GM19035 (cell line): ENCODE measurements around the gene NDUFS6.

ENCODE experiments used
- ATAC-seq: cut with Tn5 transposase; IDR thresholded peaks from one replicate; pipeline ENCODE4 v1.9.1; 2021; ENCODE audit not compliant: unreplicated experiment

NDUFS6 gene

DNA sequence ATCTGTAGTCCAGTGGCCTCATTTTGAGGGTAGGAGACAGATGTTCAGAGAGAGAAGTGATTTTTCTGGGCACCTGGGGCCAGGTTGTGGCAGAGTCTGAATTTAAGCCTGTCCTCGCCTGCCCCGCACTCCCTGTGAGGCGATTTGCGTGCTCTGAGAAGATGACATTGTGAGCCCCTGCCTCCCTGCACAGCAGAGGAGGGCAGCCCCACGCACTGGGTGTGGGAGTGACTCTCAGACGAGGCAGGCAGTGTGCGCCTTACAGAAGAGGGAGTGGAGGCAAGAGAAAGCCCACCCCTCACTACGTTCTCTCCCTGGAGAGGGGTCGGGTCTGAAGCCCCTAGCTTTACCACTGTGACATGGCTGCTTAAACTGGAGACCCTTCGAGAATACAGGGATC, 45.8 kb downstream of the NDUFS6 start:
- no peak for ATAC-seq

DNA sequence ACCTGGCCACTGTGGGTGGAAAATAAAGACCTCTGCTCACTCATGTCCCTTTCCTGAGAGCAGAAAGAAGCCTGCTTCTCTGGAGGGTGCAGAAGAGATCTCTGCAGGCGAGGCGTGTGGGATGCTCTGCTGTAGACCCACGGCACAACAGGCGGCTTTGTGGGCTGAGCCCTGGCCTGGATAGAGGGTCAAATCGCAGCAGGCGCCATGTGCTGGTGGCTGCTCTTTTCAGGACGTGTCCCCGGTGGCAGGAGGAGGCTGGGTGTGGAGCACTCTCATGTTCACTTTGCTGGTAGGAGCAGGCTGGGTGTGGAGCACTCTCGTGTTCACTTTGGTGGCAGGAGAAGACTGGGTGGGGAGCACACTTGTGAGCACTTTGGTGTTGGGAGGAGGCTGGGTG, 46.4 kb downstream of the NDUFS6 start:
- ATAC-seq: no peak

DNA sequence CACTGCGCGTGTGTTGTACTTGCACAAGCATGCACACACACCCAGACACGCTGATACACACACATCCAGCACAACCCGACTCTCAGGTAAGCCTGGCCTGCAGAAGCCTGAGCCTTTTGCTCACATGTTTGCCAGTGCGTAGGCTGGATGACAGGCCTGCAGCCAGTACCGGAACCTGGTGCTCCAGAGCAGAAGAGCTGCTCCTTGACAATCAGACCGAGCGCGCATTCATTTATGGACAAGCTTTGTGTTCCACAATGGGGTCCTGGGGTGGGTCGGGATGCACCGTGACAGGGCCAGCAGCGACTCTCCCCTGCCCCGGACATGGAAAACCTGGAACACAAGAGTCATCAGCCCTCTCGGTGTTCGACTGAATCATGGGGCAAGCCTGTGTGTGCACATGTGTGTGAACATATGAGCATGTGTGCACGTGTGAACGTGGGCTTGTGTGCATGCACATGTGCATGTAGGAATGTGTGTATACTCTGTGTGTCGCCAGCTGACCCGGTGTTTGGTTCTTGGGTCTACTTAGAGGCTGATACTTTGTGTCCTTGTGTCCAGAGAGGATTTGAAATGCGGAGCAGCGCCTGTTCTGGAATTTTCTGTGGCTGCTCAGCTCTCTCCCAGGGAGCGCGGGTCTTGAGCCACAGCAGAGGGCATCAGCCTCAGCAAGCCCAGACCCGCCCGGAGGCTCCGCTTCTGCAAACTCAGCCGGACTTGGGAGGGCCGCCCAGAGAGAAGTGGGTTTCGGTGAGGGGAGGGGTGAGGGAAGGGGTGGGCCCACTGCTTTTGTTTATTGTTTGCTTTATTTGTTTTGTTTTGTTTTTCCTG, 49.3 kb downstream of the NDUFS6 start:
- ATAC-seq: no peak

DNA sequence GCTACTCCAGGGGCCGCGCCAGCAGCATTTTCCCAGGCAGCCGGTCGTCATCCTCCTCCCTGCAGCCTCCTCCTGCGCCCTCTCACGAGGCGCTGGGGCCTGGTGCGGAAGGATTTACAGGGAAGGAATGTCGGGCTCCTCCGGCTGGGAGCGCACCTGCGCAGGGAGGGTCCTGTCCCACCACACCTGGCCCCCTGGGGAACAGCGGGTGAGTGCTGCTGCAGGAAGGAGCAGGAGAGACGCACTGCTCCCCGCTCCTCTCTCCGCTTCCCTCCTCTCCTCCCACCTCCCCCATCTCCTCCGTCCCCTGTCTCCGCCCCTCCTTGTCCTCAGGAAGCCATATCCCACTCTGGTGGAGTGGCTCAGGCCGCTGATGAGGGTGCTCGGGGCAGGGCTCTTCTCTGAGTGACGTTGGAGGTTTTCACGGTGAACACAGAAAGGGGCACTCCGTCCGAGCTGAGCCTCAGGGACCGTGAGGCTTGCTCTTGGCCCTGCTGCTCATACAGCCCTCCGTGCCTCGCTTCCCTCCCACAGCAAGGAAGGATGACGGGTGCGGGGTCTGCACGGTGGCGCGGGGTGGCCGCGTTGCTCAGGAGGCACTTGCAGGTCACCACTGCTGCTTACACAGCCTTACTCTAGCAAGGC, 50.2 kb downstream of the NDUFS6 start:
- ATAC-seq: no peak

DNA sequence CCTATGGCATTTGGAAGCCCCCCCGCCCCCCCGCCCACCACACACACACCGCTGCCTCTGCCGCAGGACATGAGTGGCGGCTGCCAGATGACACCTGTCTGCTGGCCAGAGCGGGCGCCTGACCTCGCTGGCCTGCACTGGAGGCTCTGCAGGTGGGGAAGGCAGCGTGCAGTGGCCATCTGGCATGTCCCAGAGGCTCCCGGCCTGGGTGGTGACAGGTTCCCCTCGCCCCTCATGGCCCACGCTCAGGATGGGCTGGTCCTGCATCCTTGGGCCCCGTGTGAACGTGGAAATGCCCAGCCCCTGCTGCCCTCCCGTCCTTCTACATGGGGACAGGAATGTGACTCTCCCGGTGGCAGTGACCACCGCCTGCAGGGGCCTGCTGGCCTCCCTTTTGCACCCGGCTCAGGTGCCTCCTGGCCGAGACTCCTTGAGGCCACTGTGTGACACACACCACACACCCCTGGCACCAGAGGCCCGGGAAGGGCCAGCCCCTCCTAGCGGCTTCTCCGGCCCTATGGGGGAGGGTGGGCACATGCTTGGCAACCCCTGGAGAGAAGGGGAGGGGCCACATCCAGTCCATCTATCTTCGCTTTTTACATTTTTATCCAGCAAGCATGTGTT, 51.2 kb downstream of the NDUFS6 start:
- no peak for ATAC-seq

DNA sequence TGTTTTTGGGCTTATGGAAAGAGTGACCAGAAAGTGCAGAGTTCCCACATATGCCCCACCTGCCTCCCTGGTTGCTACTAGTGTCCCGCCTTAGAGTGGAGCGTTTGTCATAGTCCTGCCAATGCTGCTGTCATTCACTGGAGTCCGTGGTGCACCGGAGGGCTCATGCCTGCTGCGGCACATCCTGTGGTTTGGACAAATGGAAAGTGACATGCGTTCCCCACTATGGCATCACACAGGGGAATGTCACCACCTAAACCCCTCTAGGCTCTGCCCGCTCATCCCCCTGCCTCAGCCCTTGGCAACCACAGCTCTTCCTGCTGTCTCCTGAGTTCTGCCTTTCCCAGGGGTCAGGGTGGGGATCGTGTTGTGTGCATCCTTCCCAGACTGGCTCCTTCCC, 52.3 kb downstream of the NDUFS6 start:
- ATAC-seq: no peak

DNA sequence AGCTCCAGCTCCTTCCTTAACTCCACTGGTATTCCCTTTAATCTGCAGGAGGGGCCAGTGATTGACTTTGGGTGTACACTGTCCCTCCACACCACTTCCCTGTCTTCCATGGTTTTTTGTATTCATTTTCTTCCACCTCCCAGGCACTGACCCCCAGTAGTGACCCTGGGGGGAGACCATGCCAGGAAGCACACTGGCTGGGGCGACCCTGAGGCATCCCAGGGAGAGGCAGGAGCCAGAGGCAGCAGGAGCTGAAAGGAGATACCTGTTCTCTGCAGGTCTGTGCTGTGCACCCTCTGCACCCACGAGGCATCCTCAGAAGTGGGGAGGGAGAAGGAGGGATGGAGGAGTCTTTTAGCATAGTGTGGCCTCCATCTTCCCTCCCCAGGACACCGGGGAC, 53.9 kb downstream of the NDUFS6 start:
- ATAC-seq: no peak

DNA sequence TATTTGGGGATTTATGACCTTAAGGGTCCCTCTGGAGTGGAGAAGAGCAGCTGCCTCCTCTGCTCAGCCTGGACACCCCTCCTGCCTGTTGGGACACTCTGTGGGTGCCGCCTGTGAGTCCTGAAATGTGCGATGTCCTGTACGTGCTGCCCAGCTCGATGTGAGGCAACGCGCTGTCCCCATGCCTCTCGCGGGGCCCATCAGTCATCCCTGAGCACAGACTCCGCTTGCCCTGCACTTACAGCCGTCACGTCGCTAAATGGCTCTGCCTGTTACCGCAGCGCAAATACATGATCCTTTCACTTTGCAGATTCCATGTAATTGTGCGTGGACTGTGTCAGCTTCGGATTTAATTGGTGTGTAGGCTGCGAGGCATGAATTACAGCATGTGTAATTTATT, 54.4 kb downstream of the NDUFS6 start:
- no peak for ATAC-seq

DNA sequence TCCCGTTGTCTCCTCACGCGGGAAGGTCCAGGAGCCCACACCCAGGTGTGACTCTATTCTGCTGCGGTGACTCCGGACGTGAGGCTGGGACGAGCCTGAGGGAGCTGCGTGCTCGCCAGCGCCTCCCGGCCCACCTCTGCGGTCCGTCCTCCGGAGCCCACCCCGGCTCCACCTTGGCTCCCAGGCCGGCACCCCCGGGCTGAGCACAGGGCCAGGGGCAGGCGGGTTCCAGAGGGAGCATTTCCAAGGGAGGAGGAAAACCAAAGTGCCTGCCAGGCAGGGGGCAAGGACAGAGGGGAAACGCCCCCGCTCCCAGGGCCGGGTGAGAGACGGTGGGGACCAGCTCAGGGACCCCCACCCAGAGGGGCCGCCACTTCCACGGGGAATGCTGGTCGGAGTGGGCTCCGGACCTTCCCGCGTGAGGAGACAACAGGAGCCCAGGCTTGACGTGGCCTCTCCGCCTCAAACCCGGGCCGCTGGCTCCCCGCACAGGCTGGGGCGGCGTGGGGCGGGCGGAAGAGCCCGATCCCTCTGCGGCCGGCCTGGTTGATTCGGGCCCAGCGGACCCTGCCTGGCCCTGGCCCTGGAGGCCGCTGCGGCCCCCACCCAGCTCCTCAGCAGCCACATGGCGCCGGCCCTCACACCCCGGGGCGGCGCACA, 55.5 kb downstream of the NDUFS6 start:
- ATAC-seq: no peak

DNA sequence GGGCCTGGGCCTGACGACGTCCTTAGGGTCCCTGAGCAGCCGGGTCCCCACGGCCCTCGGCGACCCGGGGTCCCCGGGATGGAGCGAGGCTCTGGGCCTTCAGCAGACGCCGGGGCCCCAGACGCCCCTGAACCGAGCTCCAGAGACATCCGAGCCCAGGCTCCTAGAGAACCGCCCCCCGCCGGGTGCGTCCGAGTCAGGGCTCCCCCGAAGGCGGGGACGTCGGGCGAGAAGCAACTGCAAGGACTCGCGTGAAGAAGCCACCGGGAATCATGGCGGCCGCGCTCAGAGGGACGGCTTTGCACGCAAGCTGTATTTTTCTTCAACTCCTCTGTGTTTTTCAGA, 56.0 kb downstream of the NDUFS6 start:
- ATAC-seq: no peak

DNA sequence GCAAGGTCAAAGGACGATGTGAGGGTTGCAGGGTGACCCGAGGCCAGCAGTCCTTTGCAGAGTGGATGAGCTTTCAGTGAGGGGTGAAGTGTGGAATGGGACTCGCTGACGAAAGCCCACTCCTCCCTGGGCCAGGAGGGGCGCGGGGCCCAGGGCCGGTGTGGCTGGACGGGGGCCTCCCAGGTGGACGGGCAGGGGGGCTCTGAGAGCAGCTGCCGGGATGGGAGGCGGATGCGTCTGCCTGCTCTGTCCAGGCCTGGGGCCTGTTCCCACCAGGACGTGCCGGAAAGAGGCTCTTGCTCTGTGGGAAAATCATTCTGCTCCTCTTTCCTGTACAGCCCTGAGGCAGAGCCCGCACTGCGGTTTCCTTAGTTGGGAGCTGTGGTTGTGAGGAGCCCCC, 57.2 kb downstream of the NDUFS6 start:
- ATAC-seq: no peak

DNA sequence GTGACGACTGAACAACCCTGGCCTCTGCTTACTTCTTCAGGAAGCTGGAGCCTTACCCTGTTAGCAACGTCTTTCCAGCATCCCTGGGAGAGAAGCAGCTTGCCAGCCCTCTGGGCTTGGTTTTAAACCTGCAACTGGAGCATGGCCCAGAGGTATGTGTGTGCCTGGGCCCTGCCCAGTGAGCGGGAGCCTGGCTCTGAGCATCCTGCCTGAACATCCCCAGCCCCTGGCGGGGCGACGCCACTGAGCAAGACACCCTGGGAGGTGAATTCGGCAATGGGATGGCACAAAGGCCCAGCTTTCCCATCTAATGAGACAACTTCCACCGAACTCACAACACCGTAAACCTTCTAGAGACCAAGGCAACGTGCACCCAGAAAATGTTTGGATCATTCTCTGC, 57.9 kb downstream of the NDUFS6 start:
- no peak for ATAC-seq

DNA sequence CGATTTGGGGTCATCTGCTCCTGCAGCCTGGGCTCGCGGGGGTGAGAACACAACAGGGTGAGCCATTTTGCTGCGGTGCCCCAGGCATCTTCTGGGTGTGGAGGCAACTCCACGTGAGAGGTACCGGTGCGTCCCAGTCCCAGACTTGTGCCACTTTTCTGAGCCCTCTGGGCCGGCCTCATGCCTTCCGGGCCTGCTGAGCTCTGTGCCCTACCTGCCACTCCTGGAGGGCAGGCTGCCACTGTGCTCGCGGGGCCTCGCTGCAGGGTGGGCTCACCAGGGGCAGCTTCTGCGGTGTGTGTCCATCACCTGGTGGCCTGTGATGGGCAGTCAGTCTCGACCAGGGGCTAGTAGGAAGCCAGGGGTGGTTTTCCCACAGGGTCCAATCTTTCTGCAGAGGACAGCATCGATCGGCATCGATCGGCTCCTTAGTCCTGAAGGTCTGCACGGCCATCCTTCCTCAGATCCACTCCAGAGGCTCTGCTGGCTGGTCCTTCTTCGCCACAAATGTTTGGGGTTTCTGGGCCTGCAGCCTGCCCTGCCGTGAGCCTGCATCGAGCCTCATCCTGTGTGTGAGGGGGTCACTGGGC, 58.9 kb downstream of the NDUFS6 start:
- ATAC-seq: no peak

DNA sequence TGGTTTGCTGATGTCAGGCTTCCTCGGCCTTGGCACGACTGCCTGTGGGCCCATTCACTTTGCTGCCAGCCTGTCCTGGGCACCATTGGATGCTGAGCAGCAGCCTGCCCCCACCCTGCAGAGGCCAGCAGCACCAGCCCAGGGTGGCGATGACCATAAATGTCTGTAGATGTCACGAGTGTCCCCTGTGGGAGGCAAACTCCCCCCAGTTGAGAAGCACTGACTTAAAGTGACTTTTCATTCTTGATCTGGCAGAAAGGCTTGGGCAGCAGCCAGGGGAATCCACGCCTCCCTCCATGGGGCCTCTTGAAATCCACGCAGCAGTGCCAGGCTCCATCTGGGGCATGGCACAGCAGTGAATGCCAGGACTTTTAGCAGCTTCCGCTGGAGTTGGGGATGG, 59.7 kb downstream of the NDUFS6 start:
- no peak for ATAC-seq

DNA sequence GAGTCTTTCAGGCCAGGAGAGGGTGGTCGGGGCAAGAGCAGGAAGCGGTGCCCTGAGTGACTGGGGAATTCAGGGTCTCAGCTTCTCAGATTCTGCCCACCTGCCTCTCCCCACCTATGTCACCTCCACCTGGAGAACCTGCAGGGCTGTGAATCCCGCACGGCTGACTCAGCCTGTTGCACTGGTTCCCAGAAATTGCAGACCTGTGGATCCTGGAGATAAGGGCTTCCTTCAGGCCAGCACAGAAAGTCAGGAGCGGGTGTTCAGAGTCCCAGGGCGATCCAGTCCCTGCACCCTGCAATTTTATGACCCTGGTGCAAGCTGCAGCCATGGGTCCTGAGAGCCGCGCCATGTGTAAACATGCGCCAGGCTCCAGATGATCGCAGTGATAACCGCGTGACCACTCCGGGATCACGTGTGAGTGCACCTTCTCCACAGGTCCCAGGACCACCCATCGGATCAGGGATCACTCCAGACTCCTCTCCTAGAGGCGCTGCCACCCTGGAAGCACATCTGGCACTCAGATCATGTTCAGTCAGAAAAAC, 63.8 kb downstream of the NDUFS6 start:
- no peak for ATAC-seq

DNA sequence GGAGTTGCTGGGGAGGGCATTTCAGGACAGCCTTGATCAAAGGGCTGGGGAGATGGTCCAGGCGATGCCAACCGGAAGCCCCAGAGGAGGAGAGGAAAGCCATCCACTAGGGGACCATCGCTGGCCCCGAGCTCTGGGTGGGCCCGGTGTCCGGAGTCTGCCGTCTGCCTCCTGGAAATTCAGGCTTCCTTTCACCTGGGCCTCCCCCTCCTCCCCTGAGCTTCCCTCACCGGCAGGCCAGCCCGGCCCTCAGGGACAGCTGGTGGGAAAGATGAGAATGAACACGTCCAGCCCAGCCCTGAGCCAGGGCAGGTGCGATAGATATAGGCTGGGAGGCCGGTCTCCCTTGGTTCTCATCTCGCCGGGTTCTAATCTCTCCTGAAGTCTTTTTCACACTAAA, 64.3 kb downstream of the NDUFS6 start:
- no peak for ATAC-seq
